GM12878 (cell line): Measurements from ENCODE around the gene YTHDF1. TPM values are rescaled to one million over a fixed set of nuclear protein-coding genes. Genes with fewer than 3 reads are reported as not detected.

Experiments
- ATAC-seq: fragments of 200-7000 bp; cut with Tn5 transposase; 3 replicates; pipeline ENCODE4 v1.9.1; 2020; ENCODE audit warnings: mild to moderate bottlenecking, moderate library complexity
- BruUV-seq: library from RNA; stranded (reverse); fragments of 400-500 nt; replicated peaks from 2 replicates; lab custom pipeline; 2021; lab: Mats Ljungman, UMichigan
- CTCF ChIA-PET: fragments of 300-600 bp; sonication (Branson Sonifier 250); formaldehyde crosslinking; extraction: SDS; loops from one replicate; lab custom pipeline; 2021; ENCODE audit warnings: inconsistent platforms; lab: Yijun Ruan, JAX
- POLR2A ChIA-PET: fragments of 350-600 bp; formaldehyde crosslinking; extraction: SDS; loops from one replicate; lab custom pipeline; 2021; ENCODE audit warnings: inconsistent platforms; lab: Charles Lee
- RAD21 ChIA-PET: fragments of 300-600 bp; sonication (Branson Sonifier 250); formaldehyde crosslinking; loops from one replicate; lab custom pipeline; 2023; ENCODE audit warnings: antibody characterized with exemption; ENCODE audit not compliant: unreplicated experiment; lab: Charles Lee
- SMC1A ChIA-PET: fragments of 300-600 bp; sonication (Branson Sonifier 250); formaldehyde crosslinking; loops from one replicate; lab custom pipeline; 2023; ENCODE audit not compliant: unreplicated experiment, uncharacterized antibody; lab: Charles Lee
- DNase-seq: peaks from one replicate; pipeline ENCODE4 v3.0.0-alpha.2; 2011; ENCODE audit warnings: low read depth, low spot score
- FAIRE-seq: peaks from 3 replicates; lab custom pipeline; 2011; peaks lifted over from hg19 to GRCh38; lab: Jason Lieb, UNC
- H2AFZ ChIP-seq: 2 replicates; pipeline ENCODE4 v1.6.0; 2011; ENCODE audit warnings: low read depth, low read length, control low read depth; ENCODE audit not compliant: control insufficient read depth
- H3K27ac ChIP-seq: 2 replicates; pipeline ENCODE4 v1.5.1; 2011; ENCODE audit warnings: control low read depth; ENCODE audit not compliant: control insufficient read depth, insufficient read depth
- H3K27me3 ChIP-seq, 2 experiments: replicated peaks in 1 of 2; 2 replicates each; pipeline versions ENCODE4 v1.6.0 to v1.6.1; 2011; ENCODE audit warnings: low read length in 1 of 2; ENCODE audit not compliant: control insufficient read depth in 2 of 2, insufficient read depth in 2 of 2
- H3K36me3 ChIP-seq, 2 experiments: 2 replicates each; pipeline ENCODE4 v1.5.1; 2011; ENCODE audit warnings: low read length in 1 of 2; ENCODE audit not compliant: control insufficient read depth in 2 of 2, insufficient read depth in 2 of 2
- H3K4me1 ChIP-seq: 2 replicates; pipeline ENCODE4 v1.6.1; 2011; ENCODE audit warnings: mild to moderate bottlenecking, low read length, moderate library complexity, mixed read lengths; ENCODE audit not compliant: control insufficient read depth, insufficient read depth
- H3K4me2 ChIP-seq: 2 replicates; pipeline ENCODE4 v1.6.0; 2011; ENCODE audit warnings: control low read depth; ENCODE audit not compliant: control insufficient read depth, insufficient read depth
- H3K4me3 ChIP-seq: fragments of 200-600 bp; sonication (generic); 2 replicates; pipeline ENCODE4 v1.5.1; 2016
- H3K79me2 ChIP-seq: 2 replicates; pipeline ENCODE4 v1.6.0; 2011; ENCODE audit warnings: low read length; ENCODE audit not compliant: control insufficient read depth, insufficient read depth
- H3K9ac ChIP-seq: 2 replicates; pipeline ENCODE4 v1.8.0; 2011; ENCODE audit warnings: low read length, control low read depth, mixed read lengths; ENCODE audit not compliant: control insufficient read depth, insufficient read depth
- H3K9me3 ChIP-seq: replicated peaks from 3 replicates; pipeline ENCODE4 v1.5.1; 2011; ENCODE audit warnings: mild to moderate bottlenecking, low read length; ENCODE audit not compliant: control insufficient read depth, insufficient read depth
- H4K20me1 ChIP-seq: 2 replicates; pipeline ENCODE4 v1.6.0; 2011; ENCODE audit not compliant: control insufficient read depth, insufficient read depth
- BACH1 ChIP-seq: fragments of 450-650 bp; IDR thresholded peaks from 2 replicates; pipeline ENCODE4 v1.6.1; 2017; ENCODE audit warnings: mild to moderate bottlenecking, borderline replicate concordance
- PAX5 ChIP-seq: IDR thresholded peaks from 2 replicates; pipeline ENCODE4 v1.6.1; 2011; ENCODE audit warnings: low read depth, low read length, borderline replicate concordance
- RELA ChIP-seq: fragments of 450-650 bp; IDR thresholded peaks from 2 replicates; pipeline ENCODE4 v1.8.0; 2014; ENCODE audit warnings: borderline replicate concordance; ENCODE audit not compliant: partially characterized antibody
- ZBED1 ChIP-seq: IDR thresholded peaks from 2 replicates; pipeline ENCODE4 v1.6.1; 2016; ENCODE audit warnings: borderline replicate concordance
- ZBTB4 ChIP-seq: fragments of 450-650 bp; formaldehyde crosslinking; IDR thresholded peaks from 2 replicates; pipeline ENCODE4 v1.4.0; 2022; ENCODE audit warnings: mild to moderate bottlenecking, moderate library complexity
- WGBS: methylation state at CpG from one replicate; pipeline ENCODE4 v1.1.6; 2016; ENCODE audit warnings: low lambda C conversion rate; ENCODE audit not compliant: insufficient replicate concordance, insufficient coverage; ENCODE audit errors: missing lambda C conversion rate; 5-methylcytosine and 5-hydroxymethylcytosine counted together
- in situ Hi-C: fragments of 300-500 bp; cut with MboI; formaldehyde crosslinking; loops from 9 replicates; pipeline ENCODE4 v1.14.3; 2018; ENCODE audit warnings: mixed read lengths
- intact Hi-C: fragments of 100-400 bp; cut with micrococcal nuclease; formaldehyde crosslinking; loops from one replicate; pipeline ENCODE4 v1.14.2; 2022; ENCODE audit not compliant: unreplicated experiment
- polyA plus RNA-seq, 11 experiments: library from polyadenylated mRNA; depleted of rRNA in 4 of 11; unstranded in 6 of 11; stranded (reverse) in 5 of 11; fragments of >200 nt; fragmentation: Nextera tagmentation in 4 of 11; fragmentation: Illumina TruSeq in 1 of 11; extraction: Ambion mirVana in 4 of 11; extraction: Trizol in 1 of 11; gene quantifications; 1 replicate in 1 of 11; 2 replicates in 10 of 11; pipeline versions ENCODE4 v1.2.1 to v1.2.3, GENCODE V29; 2011 to 2016; ENCODE audit warnings: inconsistent platforms in 2 of 11, missing spikeins in 2 of 11, low read depth in 1 of 11
- total RNA-seq, 4 experiments: library from RNA; depleted of rRNA in 3 of 4; stranded (reverse); fragments of >200 nt in 3 of 4; fragmentation: Illumina TruSeq in 1 of 4; extraction: Trizol in 1 of 4; gene quantifications; 2 replicates each; pipeline versions ENCODE4 v1.2.1 to v1.2.3, GENCODE V29; 2013 to 2021

Gene YTHDF1
- total and polyA plus RNA-seq, 10 of the 15 experiments (the other 5 are each of a cell fraction or from before 2014, with no cell fraction given) = 4.6 to 37.8 (median 20.5) TPM

DNA sequence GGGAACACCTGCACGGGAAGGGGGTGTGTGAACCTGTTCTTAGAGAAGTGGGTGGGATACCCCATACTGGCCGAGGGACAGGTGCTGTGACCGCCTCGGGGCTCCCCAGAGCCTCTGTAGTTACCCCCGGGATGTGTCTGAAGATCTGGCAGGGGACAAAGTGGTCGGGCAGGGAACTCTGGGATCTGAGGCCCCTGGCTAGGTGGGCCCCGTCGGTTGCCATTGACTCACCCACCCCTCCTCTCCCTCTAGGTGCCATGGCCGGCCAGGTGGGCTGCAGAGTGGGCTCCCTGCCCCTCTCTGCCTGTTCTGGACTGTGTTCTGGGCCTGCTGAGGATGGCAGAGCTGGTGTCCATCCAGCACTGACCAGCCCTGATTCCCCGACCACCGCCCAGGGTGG is 24.1 kb upstream of the YTHDF1 start:
- BruUV-seq = no TSS peak
- Histone ChIP-seq H2AFZ (no peak overlapping the region), H3K79me2 (no peaks in the 10 kb centered on the region), H3K4me3 (no peak overlapping the region), H4K20me1 (no peaks in the 10 kb centered on the region), H3K9me3 (no peaks in the 10 kb centered on the region), H3K27ac (no peak overlapping the region), H3K4me2 (no peak overlapping the region), H3K9ac (no peak overlapping the region), H3K36me3 (no peaks in the 10 kb centered on the region), H3K4me1 (no peaks in the 10 kb centered on the region), H3K27me3 (peaks cover 0 to 2% of the 10 kb centered on the region in 2 experiments; a peak in 1 of 4 replicates)
- ChIA-PET SMC1A (no interaction called here), CTCF (no interaction called here), RAD21 (no interaction called here), POLR2A (no interaction called here)
- in situ Hi-C loops = no loop called here
- no peak for TF ChIP-seq PAX5
- TF ChIP-seq RELA = no peak
- no peak for TF ChIP-seq ZBTB4 (CRISPR knock-in tag)
- no peak for TF ChIP-seq BACH1
- TF ChIP-seq ZBED1 = no peak
- no peak for FAIRE-seq
- intact Hi-C loops = no loop called here
- no peak for ATAC-seq
- DNase-seq = no peak
- WGBS = 31% methylated on average over 11 of the region's 11 CpGs
